GM23338 (cell line): ENCODE measurements around the gene UBE2D1. TPM values are rescaled to one million over a fixed set of nuclear protein-coding genes. Genes with fewer than 3 reads are reported as not detected.

Experiments
- ATAC-seq: fragments of 200-7000 bp; cut with Tn5 transposase; 3 replicates; pipeline ENCODE4 v1.9.1; 2020
- DNase-seq: peaks from one replicate; pipeline ENCODE4 v3.0.0-alpha.2; 2015; ENCODE audit warnings: low spot score
- H2AFZ ChIP-seq: fragments of 200-600 bp; sonication (generic); 2 replicates; pipeline ENCODE4 v1.8.0; 2016; ENCODE audit warnings: antibody characterized with exemption, mild to moderate bottlenecking, moderate library complexity
- H3F3A ChIP-seq: fragments of 200-600 bp; sonication (generic); replicated peaks from 2 replicates; pipeline ENCODE4 v1.8.0; 2017; ENCODE audit warnings: antibody characterized with exemption, mixed run types, low read depth
- H3K27ac ChIP-seq: fragments of 200-600 bp; sonication (generic); 2 replicates; pipeline ENCODE4 v1.6.1; 2016; ENCODE audit warnings: low read depth
- H3K27me3 ChIP-seq: fragments of 200-600 bp; sonication (generic); 2 replicates; pipeline ENCODE4 v1.8.0; 2016; ENCODE audit warnings: mild to moderate bottlenecking, mixed run types, moderate library complexity; ENCODE audit not compliant: insufficient read depth
- H3K36me3 ChIP-seq: fragments of 200-600 bp; sonication (generic); 2 replicates; pipeline ENCODE4 v1.8.0; 2016; ENCODE audit warnings: mild to moderate bottlenecking; ENCODE audit not compliant: insufficient read depth
- H3K4me1 ChIP-seq: fragments of 200-600 bp; sonication (generic); 2 replicates; pipeline ENCODE4 v1.8.0; 2016; ENCODE audit warnings: mild to moderate bottlenecking, moderate library complexity; ENCODE audit not compliant: insufficient read depth
- H3K4me2 ChIP-seq: fragments of 200-600 bp; sonication (generic); 2 replicates; pipeline ENCODE4 v1.7.1; 2017; ENCODE audit warnings: mixed run types
- H3K4me3 ChIP-seq: fragments of 200-600 bp; sonication (generic); 2 replicates; pipeline ENCODE4 v1.6.1; 2016; ENCODE audit warnings: mixed run types
- H3K79me2 ChIP-seq: fragments of 200-600 bp; sonication (generic); replicated peaks from 2 replicates; pipeline ENCODE4 v1.8.0; 2017; ENCODE audit warnings: mild to moderate bottlenecking; ENCODE audit not compliant: insufficient read depth
- H3K9me2 ChIP-seq: fragments of 200-600 bp; sonication (generic); 2 replicates; pipeline ENCODE4 v1.8.0; 2017; ENCODE audit not compliant: insufficient read depth
- H4K20me1 ChIP-seq: fragments of 200-600 bp; sonication (generic); replicated peaks from 2 replicates; pipeline ENCODE4 v1.8.0; 2017; ENCODE audit warnings: mild to moderate bottlenecking; ENCODE audit not compliant: insufficient read depth
- H3K27ac Mint-ChIP-seq: 2 replicates; pipeline ENCODE4 v1.8.0; 2020; ENCODE audit warnings: inconsistent platforms, mild to moderate bottlenecking, moderate library complexity, mixed read lengths
- H3K27me3 Mint-ChIP-seq: 3 replicates; pipeline ENCODE4 v1.8.0; 2022; ENCODE audit warnings: low read depth, mild to moderate bottlenecking, moderate library complexity, mixed read lengths, inconsistent platforms; ENCODE audit not compliant: insufficient read depth, poor library complexity
- H3K36me3 Mint-ChIP-seq: 3 replicates; pipeline ENCODE4 v1.8.0; 2021; ENCODE audit warnings: low read depth, mild to moderate bottlenecking, inconsistent platforms, moderate library complexity, mixed read lengths
- H3K4me1 Mint-ChIP-seq: 3 replicates; pipeline ENCODE4 v1.8.0; 2020; ENCODE audit warnings: mild to moderate bottlenecking, inconsistent platforms, mixed read lengths
- H3K4me3 Mint-ChIP-seq: 3 replicates; pipeline ENCODE4 v1.8.0; 2021; ENCODE audit warnings: moderate library complexity, mild to moderate bottlenecking, inconsistent platforms, mixed read lengths
- H3K9me3 Mint-ChIP-seq: 3 replicates; pipeline ENCODE4 v1.8.0; 2020; ENCODE audit warnings: moderate library complexity, mild to moderate bottlenecking, inconsistent platforms, mixed read lengths
- CREB1 ChIP-seq: fragments of 250-450 bp; sonication (Bioruptor Pico); IDR thresholded peaks from 2 replicates; pipeline ENCODE4 v1.5.0; 2020; ENCODE audit warnings: low read depth, mild to moderate bottlenecking, moderate library complexity
- EZH2 ChIP-seq: fragments of 200-600 bp; sonication (generic); IDR thresholded peaks from one replicate; pipeline ENCODE4 v1.8.0; 2017; ENCODE audit warnings: antibody characterized with exemption, mild to moderate bottlenecking, low read depth; ENCODE audit not compliant: unreplicated experiment
- JUNB ChIP-seq: IDR thresholded peaks from one replicate; pipeline ENCODE4 v1.6.1; 2016; ENCODE audit warnings: antibody characterized with exemption; ENCODE audit not compliant: unreplicated experiment
- NANOG ChIP-seq: IDR thresholded peaks from 2 replicates; pipeline ENCODE4 v1.6.1; 2016; ENCODE audit warnings: antibody characterized with exemption, borderline replicate concordance
- POLR2AphosphoS5 ChIP-seq: IDR thresholded peaks from 2 replicates; pipeline ENCODE4 v1.6.1; 2016; ENCODE audit warnings: antibody characterized with exemption, low read depth
- STAT1 ChIP-seq: IDR thresholded peaks from one replicate; pipeline ENCODE4 v1.6.1; 2016; ENCODE audit warnings: antibody characterized with exemption; ENCODE audit not compliant: unreplicated experiment
- ZNF114 ChIP-seq: fragments of 250-450 bp; sonication (Bioruptor Pico); IDR thresholded peaks from 2 replicates; pipeline ENCODE4 v1.5.0; 2020; ENCODE audit warnings: mild to moderate bottlenecking, moderate library complexity
- ZNF331 ChIP-seq: fragments of 250-450 bp; sonication (Bioruptor Pico); IDR thresholded peaks from 2 replicates; pipeline ENCODE4 v1.5.0; 2020; ENCODE audit warnings: low read depth, mild to moderate bottlenecking, moderate library complexity
- polyA plus RNA-seq: library from polyadenylated mRNA; unstranded; fragments of >200 nt; fragmentation: Nextera tagmentation; extraction: Ambion mirVana; gene quantifications from 2 replicates; pipeline ENCODE4 v1.2.1, GENCODE V29; 2016
- total RNA-seq: library from RNA; depleted of rRNA; stranded (reverse); fragments of >200 nt; shearing (Covaris generic); gene quantifications from 2 replicates; pipeline ENCODE4 v1.2.3, GENCODE V29; 2014
- TF ChIP-seq, protein P1 (sequence below): fragments of 250-450 bp; sonication (Bioruptor Pico); IDR thresholded peaks from 2 replicates; pipeline ENCODE4 v1.5.0; 2020; ENCODE audit warnings: mild to moderate bottlenecking, moderate library complexity

The UBE2D1 gene
- total and polyA plus RNA-seq, 2 experiments from 2014 or later = 39.5 to 64.9 TPM

DNA sequence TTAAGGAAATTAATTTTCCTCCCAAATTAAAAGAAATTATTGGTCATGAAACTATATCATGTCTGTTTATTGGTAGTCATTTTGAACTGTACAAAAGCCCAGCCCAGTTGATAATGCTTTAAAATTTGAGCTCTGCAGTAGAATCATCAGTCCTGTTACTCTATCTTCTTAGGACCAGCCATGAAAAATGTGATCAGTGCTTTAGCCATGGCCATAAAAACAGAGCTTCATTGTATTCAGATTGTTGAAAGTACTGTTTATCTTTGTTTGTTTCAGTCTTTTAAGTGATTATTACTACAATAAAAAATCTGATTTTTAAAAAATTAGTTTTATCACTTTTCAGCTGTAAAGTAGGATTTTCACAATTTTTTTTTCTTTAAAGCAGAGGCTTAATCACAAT lies 36.7 kb downstream of the UBE2D1 start:
- Mint-ChIP-seq H3K4me1 (no peaks in the 10 kb centered on the region), H3K36me3 (no peaks in the 10 kb centered on the region), H3K4me3 (no peak overlapping the region), H3K27me3 (no peaks in the 10 kb centered on the region), H3K9me3 (no peaks in the 10 kb centered on the region), H3K27ac (no peak overlapping the region)
- H3K9me2 ChIP-seq = peaks cover 4% of the 10 kb centered on the region; the same call in 1 of the 2 replicates
- no peaks in the 10 kb centered on the region for H3K79me2 ChIP-seq
- H3K27me3 ChIP-seq = no peaks in the 10 kb centered on the region
- H3F3A ChIP-seq = no peaks in the 10 kb centered on the region
- DNase-seq = no peak
- H3K4me1 ChIP-seq = no peaks in the 10 kb centered on the region
- H4K20me1 ChIP-seq = no peaks in the 10 kb centered on the region
- H2AFZ ChIP-seq = no peak overlapping the region
- no peak overlapping the region for H3K4me3 ChIP-seq
- H3K36me3 ChIP-seq = no peaks in the 10 kb centered on the region
- no peak for ATAC-seq
- TF ChIP-seq ZNF114 (CRISPR knock-in tag) = no peak
- no peak for TF ChIP-seq ZNF331 (CRISPR knock-in tag)
- TF ChIP-seq, protein P1, sequence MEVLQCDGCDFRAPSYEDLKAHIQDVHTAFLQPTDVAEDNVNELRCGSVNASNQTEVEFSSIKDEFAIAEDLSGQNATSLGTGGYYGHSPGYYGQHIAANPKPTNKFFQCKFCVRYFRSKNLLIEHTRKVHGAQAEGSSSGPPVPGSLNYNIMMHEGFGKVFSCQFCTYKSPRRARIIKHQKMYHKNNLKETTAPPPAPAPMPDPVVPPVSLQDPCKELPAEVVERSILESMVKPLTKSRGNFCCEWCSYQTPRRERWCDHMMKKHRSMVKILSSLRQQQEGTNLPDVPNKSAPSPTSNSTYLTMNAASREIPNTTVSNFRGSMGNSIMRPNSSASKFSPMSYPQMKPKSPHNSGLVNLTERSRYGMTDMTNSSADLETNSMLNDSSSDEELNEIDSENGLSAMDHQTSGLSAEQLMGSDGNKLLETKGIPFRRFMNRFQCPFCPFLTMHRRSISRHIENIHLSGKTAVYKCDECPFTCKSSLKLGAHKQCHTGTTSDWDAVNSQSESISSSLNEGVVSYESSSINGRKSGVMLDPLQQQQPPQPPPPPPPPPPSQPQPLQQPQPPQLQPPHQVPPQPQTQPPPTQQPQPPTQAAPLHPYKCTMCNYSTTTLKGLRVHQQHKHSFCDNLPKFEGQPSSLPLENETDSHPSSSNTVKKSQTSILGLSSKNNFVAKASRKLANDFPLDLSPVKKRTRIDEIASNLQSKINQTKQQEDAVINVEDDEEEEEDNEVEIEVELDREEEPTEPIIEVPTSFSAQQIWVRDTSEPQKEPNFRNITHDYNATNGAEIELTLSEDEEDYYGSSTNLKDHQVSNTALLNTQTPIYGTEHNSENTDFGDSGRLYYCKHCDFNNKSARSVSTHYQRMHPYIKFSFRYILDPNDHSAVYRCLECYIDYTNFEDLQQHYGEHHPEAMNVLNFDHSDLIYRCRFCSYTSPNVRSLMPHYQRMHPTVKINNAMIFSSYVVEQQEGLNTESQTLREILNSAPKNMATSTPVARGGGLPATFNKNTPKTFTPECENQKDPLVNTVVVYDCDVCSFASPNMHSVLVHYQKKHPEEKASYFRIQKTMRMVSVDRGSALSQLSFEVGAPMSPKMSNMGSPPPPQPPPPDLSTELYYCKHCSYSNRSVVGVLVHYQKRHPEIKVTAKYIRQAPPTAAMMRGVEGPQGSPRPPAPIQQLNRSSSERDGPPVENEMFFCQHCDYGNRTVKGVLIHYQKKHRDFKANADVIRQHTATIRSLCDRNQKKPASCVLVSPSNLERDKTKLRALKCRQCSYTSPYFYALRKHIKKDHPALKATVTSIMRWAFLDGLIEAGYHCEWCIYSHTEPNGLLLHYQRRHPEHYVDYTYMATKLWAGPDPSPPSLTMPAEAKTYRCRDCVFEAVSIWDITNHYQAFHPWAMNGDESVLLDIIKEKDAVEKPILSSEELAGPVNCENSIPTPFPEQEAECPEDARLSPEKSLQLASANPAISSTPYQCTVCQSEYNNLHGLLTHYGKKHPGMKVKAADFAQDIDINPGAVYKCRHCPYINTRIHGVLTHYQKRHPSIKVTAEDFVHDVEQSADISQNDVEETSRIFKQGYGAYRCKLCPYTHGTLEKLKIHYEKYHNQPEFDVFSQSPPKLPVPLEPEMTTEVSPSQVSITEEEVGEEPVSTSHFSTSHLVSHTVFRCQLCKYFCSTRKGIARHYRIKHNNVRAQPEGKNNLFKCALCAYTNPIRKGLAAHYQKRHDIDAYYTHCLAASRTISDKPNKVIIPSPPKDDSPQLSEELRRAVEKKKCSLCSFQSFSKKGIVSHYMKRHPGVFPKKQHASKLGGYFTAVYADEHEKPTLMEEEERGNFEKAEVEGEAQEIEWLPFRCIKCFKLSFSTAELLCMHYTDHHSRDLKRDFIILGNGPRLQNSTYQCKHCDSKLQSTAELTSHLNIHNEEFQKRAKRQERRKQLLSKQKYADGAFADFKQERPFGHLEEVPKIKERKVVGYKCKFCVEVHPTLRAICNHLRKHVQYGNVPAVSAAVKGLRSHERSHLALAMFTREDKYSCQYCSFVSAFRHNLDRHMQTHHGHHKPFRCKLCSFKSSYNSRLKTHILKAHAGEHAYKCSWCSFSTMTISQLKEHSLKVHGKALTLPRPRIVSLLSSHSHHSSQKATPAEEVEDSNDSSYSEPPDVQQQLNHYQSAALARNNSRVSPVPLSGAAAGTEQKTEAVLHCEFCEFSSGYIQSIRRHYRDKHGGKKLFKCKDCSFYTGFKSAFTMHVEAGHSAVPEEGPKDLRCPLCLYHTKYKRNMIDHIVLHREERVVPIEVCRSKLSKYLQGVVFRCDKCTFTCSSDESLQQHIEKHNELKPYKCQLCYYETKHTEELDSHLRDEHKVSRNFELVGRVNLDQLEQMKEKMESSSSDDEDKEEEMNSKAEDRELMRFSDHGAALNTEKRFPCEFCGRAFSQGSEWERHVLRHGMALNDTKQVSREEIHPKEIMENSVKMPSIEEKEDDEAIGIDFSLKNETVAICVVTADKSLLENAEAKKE = no peak
- no peak for TF ChIP-seq POLR2AphosphoS5
- TF ChIP-seq CREB1 = no peak
- no peak for TF ChIP-seq EZH2
- no peak for TF ChIP-seq NANOG
- no peak for TF ChIP-seq STAT1
- TF ChIP-seq JUNB = no peak
- no peak overlapping the region for H3K27ac ChIP-seq
- no peak overlapping the region for H3K4me2 ChIP-seq
